ENCODE results near the gene MUC4.
"Not testable (repeated sequence)": the region's sequence is repeated elsewhere in the genome, so short reads cannot be mapped to it uniquely, and the experiment has no call there.

MUC4 gene

DNA sequence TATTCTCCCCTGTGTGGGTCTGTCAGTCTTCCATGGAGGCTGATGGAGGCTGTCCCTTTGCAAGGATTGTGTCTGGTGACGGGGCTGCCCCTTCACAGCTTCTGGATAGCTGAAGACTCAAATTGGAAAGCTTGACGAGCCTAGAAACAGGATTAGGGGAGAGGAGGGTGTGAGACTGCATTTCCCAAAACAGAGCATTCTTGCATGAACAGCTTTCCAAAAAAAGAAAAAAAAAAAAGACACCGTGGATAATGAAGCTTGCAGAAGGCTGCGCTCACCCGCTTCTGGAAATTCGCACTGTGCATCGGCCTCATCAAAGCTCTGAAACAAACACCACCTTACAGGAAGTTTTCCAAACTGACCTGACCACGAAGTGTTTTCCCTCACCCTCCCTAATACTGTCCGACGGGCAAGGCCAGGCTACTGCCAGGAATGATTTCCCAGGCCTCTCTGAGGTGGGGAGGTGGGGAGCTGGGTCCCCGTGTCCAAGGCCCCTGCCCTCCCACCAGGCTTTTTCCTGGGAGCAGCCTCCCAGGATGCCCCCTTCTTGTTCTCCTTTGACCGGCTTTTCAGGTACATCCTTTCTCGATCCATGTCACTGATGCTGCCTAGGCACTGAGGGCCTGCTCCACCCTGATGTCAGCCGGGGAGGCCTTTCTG is 24.9 kb upstream of the MUC4 start:
- no peak for DNase-seq

DNA sequence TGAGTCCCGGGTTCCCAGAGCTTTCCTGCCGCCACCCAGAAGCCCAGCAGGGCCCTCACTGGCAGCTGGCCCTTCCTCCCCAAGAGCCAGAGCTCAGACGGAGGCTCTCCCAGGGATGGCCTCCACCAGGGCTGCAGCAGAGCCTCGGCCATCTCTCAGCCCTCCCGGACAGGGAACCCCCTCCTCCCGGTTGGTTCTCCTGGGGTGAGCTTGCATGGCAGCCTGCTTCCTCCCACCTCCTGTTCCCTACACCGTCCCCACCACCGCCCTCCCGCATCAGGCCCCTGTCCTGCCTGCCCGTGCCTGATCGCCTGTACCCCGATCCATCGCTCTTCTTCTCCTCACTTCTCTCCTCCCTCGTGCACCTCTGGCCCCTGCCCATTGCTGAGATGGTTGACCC is 24.1 kb upstream of the MUC4 start:
- no peak for DNase-seq

DNA sequence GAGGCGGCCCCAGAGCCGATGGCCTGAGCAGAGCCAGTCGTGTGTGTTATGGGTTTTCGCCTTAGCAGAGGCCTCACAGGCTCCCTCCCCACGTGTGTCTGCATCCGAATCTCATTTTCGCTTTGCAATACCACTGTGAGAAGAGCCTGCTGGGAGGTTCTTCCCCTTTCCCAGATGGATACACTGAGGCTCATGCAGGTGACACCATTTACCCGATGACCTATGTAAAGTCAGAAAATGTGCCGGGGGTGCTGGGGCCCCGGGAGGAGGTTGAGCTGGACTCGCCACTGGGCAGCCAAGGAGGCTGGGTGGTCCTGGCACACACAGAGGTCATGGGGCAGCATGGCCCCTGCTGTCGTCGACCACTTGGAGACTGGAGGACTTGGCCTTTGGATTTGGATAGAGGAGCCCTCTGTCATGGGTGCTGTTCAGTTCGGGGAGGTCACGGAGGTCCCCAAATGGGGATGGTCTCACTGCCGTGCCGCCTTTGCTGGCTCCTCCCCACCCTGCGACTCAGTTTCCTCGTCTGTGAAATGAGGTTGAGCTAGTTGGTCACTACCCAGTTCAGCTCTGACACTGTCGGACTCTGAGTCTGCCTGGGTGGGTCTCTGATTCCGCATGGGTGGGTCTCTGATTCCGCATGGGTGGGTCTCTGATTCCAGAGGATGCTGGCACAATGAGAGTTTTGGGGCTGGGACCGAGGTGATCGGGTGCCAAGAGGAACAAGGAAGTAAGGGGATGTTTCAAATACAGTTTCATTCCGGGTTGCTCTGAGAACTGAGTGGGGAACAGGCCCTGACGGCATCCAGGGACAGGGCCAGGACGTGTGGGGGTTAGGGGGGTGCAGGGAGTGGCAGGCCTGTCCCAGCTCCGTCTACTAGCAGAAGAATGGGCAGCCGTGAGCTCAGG is 23.2 kb upstream of the MUC4 start:
- no peak for DNase-seq

DNA sequence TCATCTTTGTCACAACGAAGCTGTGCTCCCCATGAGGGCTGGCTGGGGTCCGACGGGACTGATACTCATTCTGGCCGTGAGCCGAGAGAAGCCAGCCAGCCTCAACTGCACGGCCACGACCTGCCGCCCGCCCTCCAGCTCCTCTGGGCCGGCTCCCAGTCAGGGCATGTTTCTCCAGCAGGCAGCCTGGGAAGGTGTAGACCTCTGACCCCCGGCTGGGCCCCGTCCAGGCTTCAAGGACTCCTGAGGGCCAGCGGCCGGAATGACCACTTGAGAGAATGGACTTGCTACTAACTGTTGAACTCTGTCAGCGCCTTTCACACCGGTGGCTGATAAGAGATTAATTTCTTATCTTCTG is 18.1 kb upstream of the MUC4 start:
- DNase-seq, result no peak

DNA sequence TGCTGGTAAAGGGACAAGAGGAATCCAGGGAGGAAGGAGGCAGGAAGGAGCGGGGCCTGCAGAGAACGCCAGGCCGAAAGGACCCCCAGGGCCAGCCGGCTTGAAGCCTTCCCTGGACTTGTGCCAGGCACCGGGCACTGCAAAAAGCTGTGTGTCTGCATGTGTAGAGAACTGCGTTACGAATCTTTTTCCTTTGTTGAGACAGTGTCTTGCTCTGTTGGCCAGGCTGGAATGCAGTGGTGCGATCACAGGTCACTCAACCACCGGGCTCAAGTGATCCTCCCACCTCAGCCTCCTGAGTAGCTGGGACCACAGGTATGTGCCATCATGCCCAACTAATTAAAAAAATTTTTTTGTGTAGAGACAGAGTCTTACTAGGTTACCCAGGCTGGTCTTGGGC is 17.0 kb upstream of the MUC4 start:
- no peak for DNase-seq

DNA sequence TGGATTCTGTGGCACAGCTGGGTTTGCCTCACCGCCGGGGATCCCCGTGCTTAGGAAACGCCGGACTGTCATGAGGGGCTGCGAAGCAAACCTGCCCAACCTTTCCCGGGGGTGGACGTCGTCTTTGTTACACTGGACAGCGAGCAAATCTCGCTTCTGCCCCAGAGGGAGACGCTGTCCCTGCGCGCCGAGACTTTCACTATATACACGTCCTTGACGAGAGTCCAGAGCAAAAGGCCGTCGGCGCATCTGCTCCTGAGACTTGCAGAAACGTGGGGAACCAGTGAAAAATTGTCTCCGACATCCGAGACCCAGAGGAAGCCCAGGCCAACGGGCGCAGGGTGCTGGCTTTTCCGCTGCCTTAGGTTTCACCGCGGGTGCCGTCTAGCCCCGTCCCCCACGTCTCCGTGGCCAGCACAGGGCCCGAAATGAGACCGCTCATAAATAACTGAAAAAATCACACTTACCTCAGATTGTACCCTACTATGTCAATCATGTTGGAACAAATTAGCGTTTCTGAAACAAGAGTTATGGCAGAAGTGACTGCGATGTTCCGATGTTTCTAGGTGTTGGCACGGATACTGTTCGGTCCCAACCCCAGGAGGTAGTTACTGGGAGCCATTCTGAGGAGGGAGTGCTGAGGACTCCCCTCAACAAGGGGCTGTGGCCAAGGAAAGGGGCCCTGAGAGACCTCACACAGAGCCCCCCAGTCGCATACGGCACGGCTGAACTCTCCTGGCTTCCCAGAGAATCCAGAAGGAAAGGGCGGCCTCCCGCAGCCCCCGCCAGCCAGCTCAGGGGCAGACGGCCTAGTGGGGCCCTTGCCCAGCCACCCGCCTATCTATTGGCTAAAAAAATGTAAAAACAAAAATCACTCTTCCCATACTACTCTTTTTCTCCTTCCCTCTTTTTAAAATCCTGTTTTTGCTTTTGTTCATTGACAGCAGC is 14.4 kb upstream of the MUC4 start:
- no peak for DNase-seq

DNA sequence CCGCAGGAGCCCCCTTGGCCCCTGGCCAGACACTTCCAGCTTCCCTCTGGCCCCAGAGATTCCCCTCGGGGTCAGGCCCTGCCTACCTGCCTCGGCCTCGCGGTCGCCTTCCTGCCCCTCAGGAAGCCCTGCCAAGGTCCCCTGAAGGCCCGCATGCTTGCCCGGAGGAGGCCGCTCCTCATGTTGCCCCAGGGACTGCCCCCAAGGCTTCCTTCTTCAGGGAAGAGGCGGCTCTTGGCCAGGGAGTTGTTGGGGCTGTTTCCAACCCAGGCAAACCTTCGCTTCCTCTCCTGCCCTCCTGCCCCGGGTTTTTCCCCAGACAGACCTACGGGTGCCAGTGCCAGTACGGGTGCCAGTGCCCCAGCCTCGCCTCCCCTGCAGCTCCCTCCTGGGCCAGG is 13.5 kb upstream of the MUC4 start:
- DNase-seq, result no peak

DNA sequence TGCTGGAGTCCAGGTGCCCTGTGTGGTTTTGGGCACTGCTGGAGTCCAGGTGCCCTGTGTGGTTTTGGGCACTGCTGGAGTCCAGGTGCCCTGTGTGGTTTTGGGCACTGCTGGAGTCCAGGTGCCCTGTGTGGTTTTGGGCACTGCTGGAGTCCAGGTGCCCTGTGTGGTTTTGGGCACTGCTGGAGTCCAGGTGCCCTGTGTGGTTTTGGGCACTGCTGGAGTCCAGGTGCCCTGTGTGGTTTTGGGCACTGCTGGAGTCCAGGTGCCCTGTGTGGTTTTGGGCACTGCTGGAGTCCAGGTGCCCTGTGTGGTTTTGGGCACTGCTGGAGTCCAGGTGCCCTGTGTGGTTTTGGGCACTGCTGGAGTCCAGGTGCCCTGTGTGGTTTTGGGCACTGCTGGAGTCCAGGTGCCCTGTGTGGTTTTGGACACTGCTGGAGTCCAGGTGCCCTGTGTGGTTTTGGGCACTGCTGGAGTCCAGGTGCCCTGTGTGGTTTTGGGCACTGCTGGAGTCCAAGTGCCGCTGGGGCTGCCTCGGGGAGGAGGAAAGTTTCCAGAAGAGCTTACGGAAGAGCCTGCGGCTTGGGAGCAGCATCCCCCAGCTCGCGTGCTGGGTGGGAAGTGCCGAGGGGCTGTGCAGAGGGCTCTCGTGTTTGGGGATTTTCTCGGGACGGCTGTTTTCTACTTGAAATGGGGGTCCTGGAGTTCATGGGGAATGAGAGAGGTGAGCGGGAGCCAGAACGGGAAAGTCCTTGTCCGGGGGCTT is 12.9 kb upstream of the MUC4 start:
- DNase-seq, result not testable (repeated sequence)

DNA sequence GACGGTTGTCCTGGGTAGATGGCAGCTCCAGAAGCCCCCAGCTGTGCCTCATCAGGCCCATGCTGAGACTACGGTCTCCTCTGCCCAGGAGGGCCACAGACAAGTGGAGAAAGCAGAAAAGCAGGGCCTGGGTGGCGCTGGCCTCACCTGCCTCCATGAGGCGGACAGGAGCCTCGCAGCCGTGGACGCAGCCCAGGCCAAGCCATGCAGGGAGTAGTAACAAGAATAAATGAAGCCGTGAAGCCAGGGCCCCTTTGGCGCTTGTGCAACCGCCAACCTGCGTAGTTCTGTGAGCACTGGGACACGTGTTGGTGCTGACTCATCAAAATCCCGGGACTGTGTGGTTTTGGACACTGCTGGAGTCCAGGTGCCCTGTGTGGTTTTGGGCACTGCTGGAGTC is 12.3 kb upstream of the MUC4 start:
- no peak for DNase-seq

DNA sequence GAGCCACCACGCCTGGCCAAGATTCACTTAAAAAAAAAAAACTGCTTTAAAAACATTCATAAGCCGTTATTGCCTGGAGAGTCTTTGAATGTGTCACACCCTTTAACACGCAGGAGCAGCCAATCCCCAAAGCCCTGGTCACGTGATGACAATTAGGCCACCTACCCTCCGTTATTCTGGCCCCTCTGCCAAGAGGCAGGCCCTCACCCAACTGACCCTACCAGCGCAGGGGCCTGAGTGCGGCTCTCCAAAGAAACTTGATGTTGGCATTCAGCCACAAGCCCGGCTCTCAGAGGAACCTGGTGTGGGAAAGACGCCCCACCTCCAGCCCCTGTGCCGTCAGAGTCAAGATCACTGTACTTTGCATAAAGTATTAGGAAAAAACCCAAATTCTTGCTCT is 11.6 kb upstream of the MUC4 start:
- DNase-seq, result no peak

DNA sequence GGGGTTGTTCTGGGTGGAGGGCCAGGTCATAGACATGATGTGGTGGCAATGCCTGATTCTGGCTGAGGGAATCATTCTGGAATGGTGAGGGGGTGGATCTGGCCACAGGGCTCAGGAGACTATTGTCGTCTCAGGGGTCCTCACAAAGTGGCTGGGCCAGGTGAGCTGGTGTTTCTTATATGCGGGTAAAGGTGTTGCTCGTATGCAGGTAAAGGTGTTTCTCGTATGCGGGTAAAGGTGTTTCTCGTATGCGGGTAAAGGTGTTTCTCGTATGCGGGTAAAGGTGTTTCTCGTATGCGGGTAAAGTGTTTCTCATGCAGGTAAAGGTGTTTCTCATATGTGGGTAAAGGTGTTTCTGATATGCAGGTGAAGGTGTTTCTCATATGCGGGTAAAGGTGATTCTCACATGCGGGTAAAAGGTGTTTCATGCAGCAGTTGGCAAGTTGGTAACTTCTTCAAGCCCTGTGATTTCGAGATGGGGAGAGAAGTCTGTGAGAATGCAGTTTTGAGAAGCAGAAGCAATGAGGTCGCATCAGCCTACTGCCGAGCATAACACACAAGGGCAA is 10.5 kb upstream of the MUC4 start:
- DNase-seq, result no peak

DNA sequence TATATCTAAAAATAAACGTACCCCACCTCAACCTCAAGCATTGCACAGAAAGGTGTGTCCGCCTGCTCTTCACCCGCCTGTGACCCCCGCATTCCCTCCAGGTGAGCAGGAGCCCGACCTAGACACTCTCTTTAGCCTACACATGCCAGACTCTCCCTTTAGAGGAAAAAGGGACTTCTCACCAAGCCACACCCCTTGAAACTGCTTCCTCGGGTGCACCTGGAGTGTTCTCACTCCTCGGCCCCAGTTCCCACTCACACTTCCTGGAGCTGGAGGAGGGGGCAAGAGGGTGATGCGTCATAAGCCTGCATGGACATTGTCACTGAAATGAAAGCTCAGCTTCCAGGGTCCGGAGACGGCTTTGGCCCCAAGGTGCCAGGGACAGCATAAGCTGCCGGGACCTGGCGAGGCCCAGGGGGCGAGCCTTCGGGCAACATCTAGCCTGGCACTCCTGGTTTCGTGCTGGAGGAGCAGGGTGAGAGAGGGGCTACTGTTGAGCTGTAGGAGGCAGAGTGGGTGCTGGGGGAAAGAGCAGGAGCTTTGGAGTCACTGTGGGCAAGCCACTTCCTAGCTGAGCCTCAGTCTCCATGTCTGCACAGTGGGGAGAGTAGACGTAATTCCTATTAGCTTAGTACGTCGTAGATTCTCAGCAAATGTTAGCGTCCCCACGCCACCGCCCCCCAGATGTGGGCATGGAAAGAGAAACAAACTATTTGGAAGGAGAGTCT is 9.8 kb upstream of the MUC4 start:
- DNase-seq, result no peak

DNA sequence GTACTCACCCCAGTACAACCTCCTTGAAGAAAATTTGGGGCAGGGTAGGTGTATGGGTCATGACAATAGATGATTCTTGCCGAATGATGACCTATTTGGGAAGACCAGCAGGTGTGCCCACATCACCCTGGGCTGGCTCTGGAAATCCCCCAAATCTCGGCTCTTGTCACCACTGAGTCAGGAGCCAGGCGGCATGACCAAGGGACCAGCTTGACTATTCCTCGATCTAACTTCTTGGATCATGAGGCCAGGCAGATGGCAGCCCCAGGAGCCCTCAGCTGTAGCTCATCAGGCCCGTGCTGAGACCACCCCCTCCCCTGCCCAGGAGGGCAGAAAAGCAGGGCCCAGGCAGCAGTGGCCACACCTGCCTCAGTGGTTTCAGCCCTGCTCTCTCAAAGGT is 9.2 kb upstream of the MUC4 start:
- no peak for DNase-seq

DNA sequence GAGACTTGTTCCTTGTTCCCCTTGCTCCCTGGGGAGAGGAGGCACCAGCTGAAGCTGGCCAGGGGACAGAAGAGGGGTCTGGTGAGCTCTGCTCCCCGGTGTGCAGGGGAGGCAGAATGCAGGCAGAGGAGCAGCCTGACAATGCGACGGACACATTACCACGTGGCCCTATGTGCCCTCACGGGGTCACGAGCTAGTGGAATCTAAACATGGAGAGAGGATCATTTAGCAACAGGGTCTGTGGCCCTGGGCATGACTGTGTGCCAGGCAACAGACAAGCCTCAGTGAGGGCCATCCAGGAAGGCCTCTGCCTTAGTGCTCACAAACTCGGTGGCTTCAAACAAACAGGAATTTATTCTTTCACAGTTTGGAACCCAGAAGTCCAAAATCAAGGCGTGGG is 8.5 kb upstream of the MUC4 start:
- no peak for DNase-seq

DNA sequence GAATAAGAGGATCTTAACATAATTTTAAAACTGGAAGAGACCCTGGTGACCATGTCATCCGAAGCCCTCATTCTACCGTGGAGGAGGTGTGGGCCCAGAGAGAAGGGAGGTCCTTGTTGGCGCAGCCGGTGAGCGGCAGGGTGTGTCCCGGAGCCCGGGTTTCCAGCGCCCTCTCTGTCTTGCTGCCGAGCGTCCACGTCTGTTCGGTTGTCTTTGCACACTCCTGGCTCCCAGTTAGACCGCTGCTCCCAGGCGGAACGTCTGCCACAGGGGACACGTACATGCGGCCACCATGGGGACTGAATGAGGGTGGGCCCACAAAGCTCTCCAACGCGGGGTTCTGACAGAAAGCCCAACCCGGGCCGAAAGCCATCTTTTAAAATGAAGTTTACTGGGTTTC is 6.6 kb upstream of the MUC4 start:
- no peak for DNase-seq

DNA sequence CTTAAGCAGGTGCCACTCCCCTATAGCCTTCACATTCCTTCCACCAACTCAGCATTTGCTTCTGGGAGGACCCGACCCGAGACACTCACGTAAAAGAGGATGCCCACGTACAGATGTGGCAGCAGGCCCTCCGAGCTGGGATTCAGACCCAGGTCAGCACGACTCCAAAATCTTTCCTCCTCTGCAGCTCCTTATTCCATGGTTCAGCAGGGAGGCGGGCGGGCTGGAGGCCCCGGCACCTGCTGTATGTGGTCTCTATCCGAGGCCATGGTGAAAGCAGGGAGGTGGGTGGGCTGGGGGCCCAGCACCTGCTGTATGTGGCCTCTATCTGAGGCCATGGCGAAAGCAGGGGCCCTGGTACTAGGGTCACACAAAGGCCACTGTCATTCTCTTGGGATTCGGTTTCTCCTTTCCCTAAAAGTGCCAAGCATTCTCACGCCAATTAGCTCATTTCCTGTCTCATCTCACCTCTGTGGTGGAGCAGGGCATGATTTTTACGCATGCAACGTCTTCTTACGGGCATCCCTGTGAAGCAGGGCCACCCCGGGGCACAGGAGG is 5.9 kb upstream of the MUC4 start:
- DNase-seq, result no peak

DNA sequence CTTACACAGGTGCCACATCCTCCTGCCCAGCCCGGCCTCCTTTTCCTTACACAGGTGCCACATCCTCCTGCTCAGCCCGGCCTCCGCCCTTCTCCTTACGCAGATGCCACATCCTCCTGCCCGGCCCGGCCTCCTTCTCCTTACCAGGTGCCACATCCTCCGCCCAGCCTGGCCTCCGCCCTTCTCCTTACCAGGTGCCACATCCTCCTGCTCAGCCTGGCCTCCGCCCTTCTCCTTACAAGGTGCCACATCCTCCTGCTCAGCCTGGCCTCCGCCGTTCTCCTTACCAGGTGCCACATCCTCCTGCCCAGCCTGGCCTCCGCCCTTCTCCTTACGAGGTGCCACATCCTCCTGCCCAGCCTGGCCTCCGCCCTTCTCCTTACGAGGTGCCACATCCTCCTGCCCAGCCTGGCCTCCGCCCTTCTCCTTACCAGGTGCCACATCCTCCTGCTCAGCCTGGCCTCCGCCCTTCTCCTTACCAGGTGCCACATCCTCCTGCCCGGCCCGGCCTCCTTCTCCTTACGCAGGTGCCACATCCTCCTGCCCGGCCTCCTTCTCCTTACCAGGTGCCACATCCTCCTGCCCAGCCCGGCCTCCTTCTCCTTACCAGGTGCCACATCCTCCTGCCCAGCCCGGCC is 4.7 kb upstream of the MUC4 start:
- not testable (repeated sequence) for DNase-seq

DNA sequence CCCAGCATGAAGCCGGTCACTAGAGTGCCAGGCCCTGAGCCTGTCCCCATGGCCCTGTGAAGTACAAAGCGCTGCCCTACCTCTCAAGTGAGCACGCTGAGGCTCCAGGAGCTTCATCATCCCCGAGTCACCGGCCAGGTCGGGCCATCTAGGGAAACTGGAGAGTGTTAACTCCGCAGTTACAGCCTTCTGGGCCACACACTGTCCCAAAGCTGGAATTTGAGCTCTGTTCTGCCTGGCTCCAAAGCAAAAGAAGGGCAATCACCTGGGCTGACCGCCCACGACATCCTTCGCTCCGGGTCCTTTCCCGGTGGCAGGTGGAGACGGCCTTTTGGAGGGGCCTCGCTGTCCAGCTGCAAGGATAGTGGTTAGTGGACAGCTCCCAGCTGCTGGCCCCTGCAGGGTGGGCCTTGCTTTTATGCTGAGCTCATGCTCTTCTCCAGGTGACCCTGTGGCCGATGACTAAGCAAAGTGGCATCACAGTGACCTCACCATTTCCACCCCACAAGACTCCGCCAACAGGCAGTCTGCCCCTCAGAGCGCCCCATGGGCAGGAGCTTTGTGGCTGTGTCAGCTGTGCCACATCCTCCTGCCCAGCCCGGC is 3.5 kb upstream of the MUC4 start:
- DNase-seq, result no peak

DNA sequence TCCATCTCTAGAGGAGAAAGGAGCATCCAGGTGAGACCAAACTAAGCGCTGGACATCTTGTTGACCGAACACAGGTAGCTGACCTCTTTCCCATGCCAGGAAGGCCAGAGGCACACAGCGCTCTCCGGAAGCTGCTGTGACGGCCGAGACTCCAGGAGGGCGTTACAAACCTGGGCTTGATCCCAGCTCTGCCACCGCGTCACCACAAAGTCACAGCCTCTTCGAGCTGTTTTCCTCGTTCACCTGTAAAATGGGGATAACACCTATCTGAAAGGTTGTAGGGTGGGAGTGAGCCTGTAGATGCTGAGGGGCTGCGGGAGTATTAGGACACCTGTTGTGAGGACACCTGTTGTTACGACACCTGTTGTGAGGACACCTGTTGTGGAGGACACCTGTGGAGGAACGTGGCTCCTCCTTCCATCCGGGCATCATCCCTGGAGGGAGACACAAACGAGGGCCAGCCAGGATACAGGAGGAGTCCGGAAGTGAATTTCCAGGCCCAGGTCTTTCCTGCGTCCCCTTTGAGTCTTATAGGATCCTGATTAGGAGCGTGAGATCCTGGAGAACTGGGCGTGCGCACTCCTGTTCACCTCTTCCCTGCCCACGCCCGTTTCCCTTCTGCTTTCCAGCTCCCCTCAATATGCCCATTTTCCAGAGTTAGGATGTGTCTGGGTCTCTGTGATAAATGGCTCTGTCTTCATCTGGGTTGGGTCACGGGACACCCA is 2.3 kb upstream of the MUC4 start:
- DNase-seq, result no peak

DNA sequence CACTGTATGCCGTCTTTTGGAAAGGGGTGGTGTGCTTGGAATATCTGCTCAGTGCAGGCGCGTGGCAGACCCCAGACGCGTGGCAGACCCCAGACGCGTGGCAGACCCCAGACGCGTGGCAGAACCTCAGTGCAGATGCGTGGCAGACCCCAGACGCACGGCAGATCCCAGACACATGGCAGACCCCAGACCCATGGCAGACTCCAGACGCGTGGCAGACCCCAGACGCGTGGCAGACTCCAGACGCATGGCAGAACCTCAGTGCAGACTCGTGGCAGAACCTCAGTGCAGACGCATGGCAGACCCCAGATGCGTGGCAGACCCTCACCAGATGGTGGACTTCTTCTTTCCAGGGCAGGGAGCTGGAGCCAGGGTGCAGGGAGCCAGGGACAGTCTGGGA is 637 bp upstream of the MUC4 start:
- no peak for DNase-seq

Data from NCI-H1694 (cell line).